HepG2 (cell line): Measurements from ENCODE around the gene CDK12. TPM values are rescaled to one million over a fixed set of nuclear protein-coding genes. Genes with fewer than 3 reads are reported as not detected.
A peak's percentile ranks its signal among the peaks of the same experiment; 100 is the strongest.

Experiments
- AKAP8 ChIP-seq: sonication (generic); formaldehyde crosslinking; IDR thresholded peaks from 2 replicates; pipeline ENCODE4 v1.5.1; 2020; ENCODE audit warnings: mild to moderate bottlenecking, missing genetic modification reagents
- CHCHD3 ChIP-seq: sonication (generic); formaldehyde crosslinking; IDR thresholded peaks from 2 replicates; pipeline ENCODE4 v1.8.0; 2022; ENCODE audit warnings: mild to moderate bottlenecking, missing genetic modification reagents, moderate library complexity
- CREB3 ChIP-seq: sonication (generic); formaldehyde crosslinking; IDR thresholded peaks from 2 replicates; pipeline ENCODE4 v1.5.0; 2020; ENCODE audit warnings: missing genetic modification reagents
- GATAD1 ChIP-seq: IDR thresholded peaks from 2 replicates; pipeline ENCODE4 v1.6.1; 2016; ENCODE audit warnings: missing genetic modification reagents, missing compliant biosample characterization
- HDAC1 ChIP-seq: sonication (generic); formaldehyde crosslinking; IDR thresholded peaks from 2 replicates; pipeline ENCODE4 v1.5.1; 2020; ENCODE audit warnings: mild to moderate bottlenecking, missing genetic modification reagents
- SAP130 ChIP-seq: IDR thresholded peaks from 2 replicates; pipeline ENCODE4 v1.6.1; 2016; ENCODE audit warnings: low read depth
- SNAPC2 ChIP-seq: sonication (generic); formaldehyde crosslinking; IDR thresholded peaks from 2 replicates; pipeline ENCODE4 v1.8.1; 2022; ENCODE audit warnings: mild to moderate bottlenecking, missing genetic modification reagents
- TEAD3 ChIP-seq: optimal IDR thresholded peaks from 2 replicates; pipeline ENCODE3; 2016; ENCODE audit warnings: borderline replicate concordance
- ZBTB14 ChIP-seq: sonication (generic); formaldehyde crosslinking; IDR thresholded peaks from 2 replicates; pipeline ENCODE4 v1.4.0; 2020; ENCODE audit warnings: missing genetic modification reagents
- ZHX2 ChIP-seq, 2 experiments: sonication (generic) in 1 of 2; formaldehyde crosslinking in 1 of 2; IDR thresholded peaks; 2 replicates each; pipeline versions ENCODE4 v1.6.1 to v1.9.0; 2014 to 2022; ENCODE audit warnings: antibody characterized with exemption in 1 of 2, borderline replicate concordance in 1 of 2, inconsistent platforms in 1 of 2, low read depth in 1 of 2, missing genetic modification reagents in 1 of 2
- ZNF138 ChIP-seq: sonication (generic); formaldehyde crosslinking; IDR thresholded peaks from 2 replicates; pipeline ENCODE4 v1.5.0; 2020; ENCODE audit warnings: mild to moderate bottlenecking, low read depth, missing genetic modification reagents
- ZNF18 ChIP-seq: sonication (generic); formaldehyde crosslinking; IDR thresholded peaks from 2 replicates; pipeline ENCODE4 v1.8.0; 2022; ENCODE audit warnings: mild to moderate bottlenecking, missing genetic modification reagents; ENCODE audit not compliant: insufficient replicate concordance
- ZNF224 ChIP-seq: sonication (generic); formaldehyde crosslinking; IDR thresholded peaks from 2 replicates; pipeline ENCODE4 v1.5.0; 2020; ENCODE audit warnings: mild to moderate bottlenecking, missing genetic modification reagents
- ZNF232 ChIP-seq: sonication (generic); formaldehyde crosslinking; IDR thresholded peaks from 2 replicates; pipeline ENCODE4 v1.4.0; 2020; ENCODE audit warnings: missing genetic modification reagents, borderline replicate concordance
- ZNF557 ChIP-seq: sonication (generic); formaldehyde crosslinking; IDR thresholded peaks from 2 replicates; pipeline ENCODE4 v1.4.0; 2020; ENCODE audit warnings: missing genetic modification reagents
- ZNF570 ChIP-seq: sonication (generic); formaldehyde crosslinking; IDR thresholded peaks from 2 replicates; pipeline ENCODE4 v1.4.0; 2020; ENCODE audit warnings: mild to moderate bottlenecking, missing genetic modification reagents, borderline replicate concordance
- ZNF768 ChIP-seq: sonication (generic); formaldehyde crosslinking; IDR thresholded peaks from 2 replicates; pipeline ENCODE4 v1.4.0; 2020; ENCODE audit warnings: missing genetic modification reagents
- ZNF879 ChIP-seq: sonication (generic); formaldehyde crosslinking; IDR thresholded peaks from 2 replicates; pipeline ENCODE4 v1.8.1; 2023; ENCODE audit warnings: missing genetic modification reagents
- polyA plus RNA-seq, 8 experiments: library from polyadenylated mRNA; depleted of rRNA in 3 of 8; stranded (reverse) in 7 of 8; unstranded in 1 of 8; fragments of >200 nt; fragmentation: Illumina TruSeq in 4 of 8; extraction: Trizol in 4 of 8; gene quantifications; 2 replicates each; pipeline versions ENCODE4 v1.2.1 to v1.2.3, GENCODE V29; 2011 to 2016; ENCODE audit warnings: low read depth in 4 of 8, missing spikeins in 1 of 8, mixed read lengths in 1 of 8; ENCODE audit not compliant: insufficient read depth in 1 of 8
- total RNA-seq, 5 experiments: library from RNA; depleted of rRNA; stranded (reverse); fragments of >200 nt; fragmentation: Illumina TruSeq; extraction: Trizol; gene quantifications; 2 replicates each; pipeline ENCODE4 v1.2.3, GENCODE V29; 2016; ENCODE audit warnings: low read depth in 1 of 5

CDK12 gene
- total and polyA plus RNA-seq, 2 of the 13 experiments (the other 11 are each of a cell fraction or from before 2014, with no cell fraction given), result 24.0 to 88.6 TPM

- no peak for TF ChIP-seq ZHX2 (IDR thresholded peaks at IDR 0.05; ENCODE audit: low read depth)
- TF ChIP-seq ZHX2 (CRISPR knock-in tag; IDR thresholded peaks at IDR 0.05; ENCODE audit: borderline replicate concordance), result no peak
- no peak for TF ChIP-seq TEAD3 (CRISPR knock-in tag)
- TF ChIP-seq ZNF768 (CRISPR knock-in tag), result peak; percentile 50; the same call in 1 of the 2 replicates
- TF ChIP-seq ZNF557, result no peak
- no peak for TF ChIP-seq ZNF879 (CRISPR knock-in tag)
- TF ChIP-seq SNAPC2, result no peak
- TF ChIP-seq ZBTB14 (CRISPR knock-in tag), result no peak
- TF ChIP-seq CREB3 (CRISPR knock-in tag), result no peak
- peak; percentile 46 for TF ChIP-seq SAP130 (CRISPR knock-in tag)
- no peak for TF ChIP-seq GATAD1 (CRISPR knock-in tag)
- 0 out of 2 replicates have a peak, but pooled peaks have one; percentile 28 for TF ChIP-seq ZNF224 (CRISPR knock-in tag)
- no peak for TF ChIP-seq ZNF18
- TF ChIP-seq ZNF570 (CRISPR knock-in tag), result no peak
- TF ChIP-seq CHCHD3 (CRISPR knock-in tag), result 0 out of 2 replicates have a peak, but pooled peaks have one; percentile 24
- TF ChIP-seq AKAP8 (CRISPR knock-in tag), result no peak
- 0 out of 2 replicates have a peak, but pooled peaks have one; percentile 49 for TF ChIP-seq ZNF138 (CRISPR knock-in tag)
- no peak for TF ChIP-seq ZNF232 (CRISPR knock-in tag)
- no peak for TF ChIP-seq HDAC1 (CRISPR knock-in tag)
Observed at GRCh38 chr17:39573447-39574298, 112.4 kb downstream of the CDK12 start (continued).
